SK-N-SH treated with all-trans-retinoic acid at 6 μM for 48 hours (cell line): Measurements from ENCODE around the gene RNF224.

Experiments
- ARNTL ChIP-seq: fragments of 450-650 bp; formaldehyde crosslinking; IDR thresholded peaks from 2 replicates; pipeline ENCODE4 v1.5.0; 2020; ENCODE audit warnings: low read depth, mild to moderate bottlenecking, moderate library complexity, borderline replicate concordance
- CSDC2 ChIP-seq: fragments of 250-450 bp; sonication (Bioruptor Pico); IDR thresholded peaks from 2 replicates; pipeline ENCODE4 v1.5.0; 2020; ENCODE audit warnings: mild to moderate bottlenecking, moderate library complexity
- ESRRG ChIP-seq: fragments of 250-450 bp; sonication (Bioruptor Pico); IDR thresholded peaks from 2 replicates; pipeline ENCODE4 v1.6.1; 2021; ENCODE audit warnings: mild to moderate bottlenecking
- GLIS3 ChIP-seq: fragments of 250-450 bp; sonication (Bioruptor Pico); IDR thresholded peaks from 2 replicates; pipeline ENCODE4 v1.5.0; 2020; ENCODE audit warnings: mild to moderate bottlenecking, moderate library complexity
- ISL1 ChIP-seq: fragments of 250-450 bp; sonication (Bioruptor Pico); IDR thresholded peaks from 2 replicates; pipeline ENCODE4 v2.1.2; 2022; ENCODE audit warnings: mild to moderate bottlenecking, moderate library complexity
- RARB ChIP-seq: fragments of 250-450 bp; sonication (Bioruptor Pico); IDR thresholded peaks from 2 replicates; pipeline ENCODE4 v1.8.0; 2021; ENCODE audit warnings: mild to moderate bottlenecking, moderate library complexity
- ZC3H10 ChIP-seq: fragments of 250-450 bp; sonication (Bioruptor Pico); IDR thresholded peaks from 2 replicates; pipeline ENCODE4 v1.5.1; 2021; ENCODE audit warnings: mild to moderate bottlenecking, moderate library complexity
- ZFP30 ChIP-seq: fragments of 450-650 bp; formaldehyde crosslinking; IDR thresholded peaks from 2 replicates; pipeline ENCODE4 v1.5.0; 2022; ENCODE audit warnings: mild to moderate bottlenecking, moderate library complexity
- ZNF70 ChIP-seq: fragments of 450-650 bp; formaldehyde crosslinking; IDR thresholded peaks from 2 replicates; pipeline ENCODE4 v1.5.0; 2020; ENCODE audit warnings: mild to moderate bottlenecking, moderate library complexity
- ZNF8 ChIP-seq: fragments of 450-650 bp; formaldehyde crosslinking; IDR thresholded peaks from 2 replicates; pipeline ENCODE4 v1.5.0; 2020; ENCODE audit warnings: mild to moderate bottlenecking, moderate library complexity
- TF ChIP-seq, protein P1 (sequence below): fragments of 250-450 bp; sonication (Bioruptor Pico); IDR thresholded peaks from 2 replicates; pipeline ENCODE4 v1.8.0; 2020; ENCODE audit warnings: mild to moderate bottlenecking, moderate library complexity, borderline replicate concordance

DNA sequence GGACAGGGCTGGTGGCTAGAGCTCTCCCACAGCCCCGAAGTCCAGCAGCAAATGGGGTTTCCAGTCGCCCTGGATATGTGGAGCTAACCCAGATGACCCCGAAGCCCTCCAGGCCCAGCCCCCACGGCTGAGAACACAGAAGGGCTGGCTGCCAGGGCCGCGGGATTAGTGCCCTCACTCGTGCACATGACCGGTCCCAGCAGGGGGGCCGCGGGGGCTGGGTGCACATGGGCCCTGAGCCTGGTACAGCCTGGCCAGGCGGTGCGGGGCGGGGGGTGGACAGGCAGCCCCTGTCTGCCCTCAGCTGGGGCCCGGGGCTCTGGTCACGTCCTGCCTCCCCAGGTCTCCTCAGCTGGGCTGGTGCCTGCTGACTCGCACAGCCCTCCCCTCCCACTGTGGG, 32.9 kb upstream of the RNF224 start:
- no peak for TF ChIP-seq CSDC2
- no peak for TF ChIP-seq GLIS3
- TF ChIP-seq ESRRG (CRISPR knock-in tag) = no peak
- TF ChIP-seq, protein P1, sequence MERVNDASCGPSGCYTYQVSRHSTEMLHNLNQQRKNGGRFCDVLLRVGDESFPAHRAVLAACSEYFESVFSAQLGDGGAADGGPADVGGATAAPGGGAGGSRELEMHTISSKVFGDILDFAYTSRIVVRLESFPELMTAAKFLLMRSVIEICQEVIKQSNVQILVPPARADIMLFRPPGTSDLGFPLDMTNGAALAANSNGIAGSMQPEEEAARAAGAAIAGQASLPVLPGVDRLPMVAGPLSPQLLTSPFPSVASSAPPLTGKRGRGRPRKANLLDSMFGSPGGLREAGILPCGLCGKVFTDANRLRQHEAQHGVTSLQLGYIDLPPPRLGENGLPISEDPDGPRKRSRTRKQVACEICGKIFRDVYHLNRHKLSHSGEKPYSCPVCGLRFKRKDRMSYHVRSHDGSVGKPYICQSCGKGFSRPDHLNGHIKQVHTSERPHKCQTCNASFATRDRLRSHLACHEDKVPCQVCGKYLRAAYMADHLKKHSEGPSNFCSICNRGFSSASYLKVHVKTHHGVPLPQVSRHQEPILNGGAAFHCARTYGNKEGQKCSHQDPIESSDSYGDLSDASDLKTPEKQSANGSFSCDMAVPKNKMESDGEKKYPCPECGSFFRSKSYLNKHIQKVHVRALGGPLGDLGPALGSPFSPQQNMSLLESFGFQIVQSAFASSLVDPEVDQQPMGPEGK (CRISPR knock-in tag) = no peak
- TF ChIP-seq ZNF70 (CRISPR knock-in tag) = no peak
- TF ChIP-seq RARB (CRISPR knock-in tag) = no peak
- TF ChIP-seq ZNF8 (CRISPR knock-in tag) = no peak
- TF ChIP-seq ARNTL = no peak
- no peak for TF ChIP-seq ZC3H10 (CRISPR knock-in tag)
- no peak for TF ChIP-seq ISL1 (CRISPR knock-in tag)
- TF ChIP-seq ZFP30 = no peak
